HTERT RPE-1 (cell line): ENCODE results near the gene HAPLN1.

Experiments
- in situ Hi-C: fragments of 300-500 bp; cut with MboI; formaldehyde crosslinking; loops from 4 replicates; pipeline ENCODE4 v1.14.3; 2020; ENCODE audit warnings: low sequenced_read_pairs

Gene HAPLN1

GRCh38 chr5:83645936-83646335 is 74.7 kb downstream of the HAPLN1 start:
- in situ Hi-C loops = no loop called here

GRCh38 chr5:83644301-83644700 is 76.4 kb downstream of the HAPLN1 start:
- in situ Hi-C loops = no loop called here

GRCh38 chr5:83641946-83642345 is 78.7 kb downstream of the HAPLN1 start:
- in situ Hi-C loops = no loop called here

- in situ Hi-C loops = no loop called here
These were observed 80.7 kb downstream of the HAPLN1 start for GRCh38 chr5:83639911-83640310.

GRCh38 chr5:83636156-83636555 is 84.5 kb downstream of the HAPLN1 start:
- in situ Hi-C loops = no loop called here

GRCh38 chr5:83633285-83633684 is 87.4 kb downstream of the HAPLN1 start:
- in situ Hi-C loops = no loop called here

- in situ Hi-C loops = no loop called here
These were observed 87.8 kb downstream of the HAPLN1 start for GRCh38 chr5:83632874-83633273.

GRCh38 chr5:83628360-83628759 is 92.3 kb downstream of the HAPLN1 start:
- in situ Hi-C loops = no loop called here

- in situ Hi-C loops = no loop called here
These were observed 105.8 kb downstream of the HAPLN1 start for GRCh38 chr5:83614841-83615240.

- in situ Hi-C loops = no loop called here
These were observed 112.5 kb downstream of the HAPLN1 start for GRCh38 chr5:83608122-83608521.

GRCh38 chr5:83595217-83595616 is 125.4 kb downstream of the HAPLN1 start:
- in situ Hi-C loops = no loop called here

GRCh38 chr5:83590966-83591365 is 129.7 kb downstream of the HAPLN1 start:
- in situ Hi-C loops = no loop called here

GRCh38 chr5:83589786-83590185 is 130.9 kb downstream of the HAPLN1 start:
- in situ Hi-C loops = no loop called here
